GM21526 (cell line): ENCODE data around the gene ZNF106.

Source experiments
- ATAC-seq: cut with Tn5 transposase; IDR thresholded peaks from one replicate; pipeline ENCODE4 v1.9.1; 2021; ENCODE audit warnings: moderate library complexity; ENCODE audit not compliant: unreplicated experiment, low FRiP score

Gene ZNF106

DNA sequence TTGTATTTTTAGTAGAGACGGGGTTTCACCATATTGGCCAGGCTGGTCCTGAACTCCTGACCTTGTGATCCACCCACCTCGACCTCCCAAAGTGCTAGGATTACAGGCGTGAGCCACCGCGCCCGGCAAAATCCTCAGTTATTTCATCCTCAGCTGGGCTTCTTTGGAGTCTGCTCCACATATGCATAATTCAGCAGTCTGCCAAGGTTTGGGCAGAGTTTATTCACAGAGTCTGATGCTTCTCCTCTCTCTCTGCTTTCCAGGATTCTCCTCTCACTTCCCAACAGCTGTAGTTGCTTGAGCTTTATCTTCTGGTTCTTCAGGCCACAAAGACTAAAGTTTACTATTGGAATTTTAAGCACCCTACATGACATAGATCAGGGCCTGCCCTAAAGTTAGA lies 8.2 kb downstream of the ZNF106 start:
- ATAC-seq: no peak

DNA sequence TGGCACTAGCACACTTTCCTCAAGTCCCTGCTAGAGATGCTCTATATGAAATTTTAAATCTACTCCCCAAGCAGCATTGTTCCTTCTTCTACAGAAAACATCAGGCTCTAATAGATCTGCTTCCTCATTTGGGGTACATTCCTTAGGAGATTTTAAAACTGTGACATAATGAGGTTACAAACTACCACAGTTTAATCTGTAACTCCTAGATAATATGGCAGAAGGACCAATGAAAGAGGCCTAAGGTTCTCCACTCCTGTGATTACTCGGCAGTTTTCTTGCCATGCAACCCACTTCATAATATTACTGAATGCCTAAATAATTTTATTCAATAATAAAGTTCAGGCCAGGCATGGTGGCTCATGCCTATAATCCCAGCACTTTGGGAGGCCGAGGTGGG lies 16.1 kb downstream of the ZNF106 start:
- ATAC-seq: no peak

DNA sequence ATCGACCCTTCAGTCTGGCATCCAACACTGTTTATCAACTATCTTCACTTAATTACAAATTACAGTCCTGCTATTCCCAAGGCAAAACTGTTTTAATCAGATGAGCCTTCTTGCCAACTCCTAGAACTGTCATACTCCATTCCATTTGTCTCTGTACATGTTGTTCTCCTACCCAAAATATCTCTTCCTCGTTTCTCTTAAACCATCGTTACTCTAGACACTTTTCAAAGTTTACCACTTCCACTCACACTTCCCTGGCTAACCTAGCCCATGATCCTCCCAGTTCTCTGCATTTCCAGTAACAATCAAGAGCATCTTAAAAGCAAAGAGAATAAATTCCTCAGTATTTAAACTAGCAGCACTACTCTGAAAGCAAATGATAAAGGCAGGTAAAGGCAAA lies 19.9 kb downstream of the ZNF106 start:
- ATAC-seq: no peak

DNA sequence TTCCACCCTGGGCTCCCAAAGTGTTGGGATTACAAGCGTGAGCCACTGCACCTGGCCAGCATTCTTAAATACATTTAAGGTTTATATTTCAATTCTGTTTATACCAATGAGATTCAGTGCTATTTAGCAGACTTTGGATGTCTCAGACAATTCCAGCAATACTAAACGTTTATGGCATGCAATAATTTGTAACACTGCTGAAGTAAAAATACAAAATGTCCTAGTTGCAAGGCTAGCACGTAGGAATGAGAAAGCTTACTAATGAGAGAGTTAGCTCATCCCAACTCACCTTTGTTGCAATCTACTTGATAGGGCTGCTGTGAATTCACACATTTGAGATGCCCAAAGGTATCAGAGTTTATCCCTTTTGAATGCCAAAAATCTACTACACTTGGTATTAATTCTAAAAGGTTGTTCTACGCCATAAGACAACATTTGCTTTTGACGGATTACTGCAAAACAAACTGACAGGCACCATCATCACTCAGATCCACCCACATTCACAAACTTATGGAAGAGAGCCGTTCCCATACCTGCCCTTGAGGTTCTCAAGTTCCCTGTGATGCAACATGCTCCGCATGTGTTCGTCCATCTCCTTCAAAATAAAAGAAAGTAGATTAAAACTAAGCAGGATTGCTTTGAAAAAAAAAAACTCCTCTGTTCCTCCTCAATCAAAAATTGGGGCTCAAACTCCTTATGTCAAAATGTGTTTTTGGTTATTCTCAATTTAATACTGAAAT lies 25.3 kb downstream of the ZNF106 start:
- ATAC-seq: no peak

DNA sequence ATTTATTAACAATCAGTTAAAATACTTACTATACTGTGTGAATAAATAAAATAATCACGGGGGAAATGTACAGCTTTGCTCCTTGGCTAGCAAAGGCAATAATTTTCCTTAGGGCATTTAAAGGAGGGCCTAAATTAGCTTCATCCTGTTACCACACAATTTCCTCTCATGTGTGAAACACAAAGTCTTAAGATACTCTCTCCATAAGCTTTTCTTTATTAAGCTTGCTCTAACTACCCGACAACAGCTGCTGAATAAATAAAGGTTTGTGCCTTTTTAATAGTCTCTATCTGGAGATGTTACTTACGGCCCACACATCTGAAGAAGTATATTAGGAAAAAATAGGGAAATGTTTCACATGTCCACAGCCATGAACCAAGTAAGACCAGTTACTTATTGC lies 29.7 kb downstream of the ZNF106 start:
- ATAC-seq: no peak

DNA sequence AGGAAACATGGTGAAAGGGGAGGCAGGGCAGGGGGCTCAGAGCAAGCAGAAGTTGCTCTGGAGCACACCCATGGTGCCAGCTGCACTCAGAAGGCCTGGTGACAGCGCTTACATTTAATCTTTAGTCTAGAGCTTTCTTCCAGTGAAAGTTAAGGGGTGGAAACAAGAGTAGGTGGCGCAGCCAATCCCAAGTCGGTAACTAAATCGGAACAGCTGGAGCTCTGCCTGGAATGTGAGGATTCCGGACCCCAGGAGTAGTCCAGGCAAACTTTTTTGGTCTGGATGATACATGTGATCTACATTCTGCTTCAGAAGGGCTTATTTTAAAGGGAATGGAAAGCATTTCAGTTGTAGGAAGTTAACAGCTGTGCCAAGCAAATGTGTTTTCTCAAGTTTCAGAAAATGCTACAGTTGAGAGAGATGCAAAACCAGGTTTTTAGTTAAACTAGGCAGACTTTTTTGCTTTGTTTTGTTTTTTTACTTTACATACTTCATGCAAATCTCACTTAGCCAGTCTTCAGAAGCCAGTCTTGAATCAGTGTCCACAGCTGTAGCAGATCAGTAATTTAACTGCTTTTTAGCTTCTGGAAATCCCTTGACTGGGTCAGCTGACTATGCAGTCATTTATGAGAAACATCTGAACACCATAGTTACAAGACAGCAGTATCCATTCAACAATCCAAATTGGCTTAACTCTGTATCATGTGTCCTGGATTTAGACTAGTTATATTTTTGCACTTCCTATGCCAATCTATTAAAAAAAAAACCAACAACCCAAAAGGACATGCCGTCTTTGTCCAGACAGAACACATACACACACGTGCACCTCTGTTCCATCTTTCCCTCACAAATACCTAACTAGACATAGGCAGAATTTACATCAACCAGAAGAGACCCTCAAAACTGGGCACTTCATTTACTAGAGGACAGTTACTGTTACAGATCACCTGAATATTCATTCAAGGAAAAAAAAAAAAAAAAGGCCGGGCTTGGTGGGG lies 33.2 kb downstream of the ZNF106 start:
- peak; percentile 75 for ATAC-seq

DNA sequence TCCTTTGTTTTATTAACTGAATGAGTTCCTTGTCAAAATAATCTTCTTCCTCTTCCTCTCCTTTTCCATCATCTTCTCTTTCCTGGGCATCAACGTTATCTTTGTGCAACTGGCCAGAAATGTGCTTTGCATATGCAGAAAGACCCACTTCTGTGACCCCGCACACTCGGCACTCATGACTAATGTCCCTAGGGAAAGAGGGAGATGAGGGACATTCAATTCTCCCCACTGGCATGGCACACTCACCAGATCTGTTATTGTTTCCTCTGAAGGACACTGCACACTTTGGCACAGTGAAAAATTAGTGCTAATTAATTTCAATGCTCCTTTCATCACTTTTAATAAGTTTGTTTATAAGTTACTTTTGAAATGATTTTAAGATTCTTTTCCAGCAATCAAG lies 34.0 kb downstream of the ZNF106 start:
- ATAC-seq: no peak

DNA sequence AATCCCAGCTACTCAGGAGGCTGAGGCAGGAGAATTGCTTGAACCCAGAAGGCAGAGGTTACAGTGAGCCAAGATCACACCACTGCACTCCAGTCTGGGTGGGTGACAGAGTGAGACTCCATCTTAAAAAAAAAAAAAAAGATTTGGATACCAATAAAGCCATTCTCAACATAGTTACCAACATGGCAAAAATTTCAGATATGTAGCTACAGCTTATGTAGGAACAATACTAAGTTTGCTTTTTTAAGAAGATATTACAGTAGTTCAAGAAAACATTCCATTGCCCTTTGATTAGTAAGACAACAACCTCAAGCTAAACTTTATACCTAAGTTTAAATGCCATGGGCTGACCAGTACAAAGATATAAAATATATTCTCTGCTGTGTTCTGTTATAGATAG lies 34.4 kb downstream of the ZNF106 start:
- ATAC-seq: no peak

DNA sequence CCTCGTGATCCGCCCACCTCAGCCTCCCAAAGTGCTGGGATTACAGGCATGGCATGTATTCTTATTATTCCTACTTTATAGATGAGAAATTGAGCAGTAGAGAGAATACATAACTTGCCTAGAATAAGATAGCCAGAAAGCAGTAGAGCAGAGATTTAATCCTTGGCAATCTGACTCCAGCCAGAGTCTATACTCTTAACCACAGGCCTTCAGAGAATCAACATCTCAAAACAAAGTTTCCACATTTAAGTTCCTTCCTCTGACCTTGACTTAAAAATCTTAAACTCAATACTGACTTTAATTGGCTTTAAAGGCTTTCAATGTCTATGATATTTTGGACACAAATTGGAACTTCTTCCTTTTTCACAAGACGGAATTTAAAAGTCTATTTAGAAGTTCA lies 37.1 kb downstream of the ZNF106 start:
- no peak for ATAC-seq

DNA sequence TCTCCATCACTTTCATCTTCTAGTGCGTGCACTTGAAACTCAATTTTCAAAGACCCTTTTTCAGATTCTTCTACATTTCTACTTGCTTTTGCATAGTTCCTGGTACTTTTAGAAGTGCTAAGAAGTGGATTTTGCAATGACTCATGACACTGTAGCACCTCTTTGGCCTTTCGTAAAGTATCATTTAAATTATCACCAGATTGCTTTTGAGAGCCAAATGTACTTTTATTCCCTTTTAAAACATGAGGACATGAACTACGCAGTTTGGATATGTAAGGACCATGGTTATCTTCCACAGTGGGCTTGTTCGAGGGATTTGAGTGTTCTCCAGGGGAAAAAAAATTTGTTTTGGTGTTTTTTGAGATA lies 40.5 kb downstream of the ZNF106 start:
- no peak for ATAC-seq

DNA sequence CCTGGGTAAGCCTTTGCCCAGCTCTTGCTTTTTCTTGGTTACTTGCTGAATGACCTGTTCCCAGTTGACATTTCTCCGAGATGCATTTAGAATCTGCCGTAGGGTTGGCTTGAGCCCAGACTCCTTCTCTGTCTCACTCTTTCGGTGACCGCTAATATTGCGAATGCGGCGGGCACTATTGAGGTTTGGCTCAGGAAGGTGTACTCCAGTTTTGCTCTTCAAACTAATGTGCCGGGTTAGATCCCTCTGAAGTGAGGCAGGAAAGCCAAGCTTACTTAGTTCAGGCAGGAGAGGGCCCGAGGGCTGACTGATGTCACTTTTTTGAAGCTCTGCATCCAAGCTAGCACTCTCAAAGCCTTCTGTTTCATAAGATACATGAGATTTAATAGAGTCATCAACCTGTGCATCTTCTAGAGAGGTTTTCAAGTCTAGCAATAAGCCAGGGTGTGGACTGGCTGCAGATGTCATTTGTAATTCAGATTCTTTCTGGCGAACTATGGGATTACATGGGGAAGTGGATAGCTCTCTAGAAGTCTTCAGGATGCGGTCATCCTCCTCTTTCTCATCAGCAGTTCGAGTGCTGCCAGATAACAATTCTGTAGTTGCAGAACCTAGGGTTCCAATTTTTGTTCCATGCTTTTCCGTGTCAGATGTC lies 41.0 kb downstream of the ZNF106 start:
- ATAC-seq: no peak

DNA sequence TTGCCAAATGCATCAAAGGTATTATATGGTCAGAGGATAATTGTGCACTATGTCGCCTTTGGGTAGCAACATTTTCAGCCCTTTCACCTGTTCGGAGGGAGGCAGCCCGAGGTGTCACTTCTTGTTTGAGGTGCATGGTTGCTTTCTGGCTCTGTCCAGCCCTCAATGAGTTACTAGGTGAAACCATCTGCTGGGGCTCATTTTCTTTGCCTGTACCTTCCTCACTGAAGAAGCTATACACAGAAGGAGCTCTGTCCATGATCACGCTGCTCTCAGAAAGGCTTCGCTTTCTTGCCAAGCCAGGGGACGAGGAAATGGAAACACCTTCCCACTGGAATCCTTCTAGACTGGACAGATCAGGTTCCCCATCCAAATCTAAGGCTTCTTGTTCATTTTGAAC lies 42.7 kb downstream of the ZNF106 start:
- no peak for ATAC-seq

DNA sequence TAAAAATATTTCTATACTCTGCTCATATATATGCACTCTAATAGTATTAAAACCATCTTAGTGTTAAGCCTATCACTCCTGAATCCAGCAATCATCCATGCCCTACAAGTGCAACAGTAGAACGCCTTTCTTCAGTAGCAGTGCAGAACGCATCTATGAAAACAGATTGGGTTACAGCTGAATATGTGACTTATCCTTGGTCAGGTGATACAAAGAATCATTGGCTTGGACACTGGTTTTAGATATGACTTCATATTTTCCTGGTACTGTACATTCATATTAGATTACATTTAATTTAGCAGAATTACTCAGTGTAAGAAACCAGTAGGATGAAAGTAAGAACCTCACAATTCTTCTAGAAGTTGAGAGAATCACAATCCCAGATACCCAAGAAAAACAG lies 43.3 kb downstream of the ZNF106 start:
- no peak for ATAC-seq

DNA sequence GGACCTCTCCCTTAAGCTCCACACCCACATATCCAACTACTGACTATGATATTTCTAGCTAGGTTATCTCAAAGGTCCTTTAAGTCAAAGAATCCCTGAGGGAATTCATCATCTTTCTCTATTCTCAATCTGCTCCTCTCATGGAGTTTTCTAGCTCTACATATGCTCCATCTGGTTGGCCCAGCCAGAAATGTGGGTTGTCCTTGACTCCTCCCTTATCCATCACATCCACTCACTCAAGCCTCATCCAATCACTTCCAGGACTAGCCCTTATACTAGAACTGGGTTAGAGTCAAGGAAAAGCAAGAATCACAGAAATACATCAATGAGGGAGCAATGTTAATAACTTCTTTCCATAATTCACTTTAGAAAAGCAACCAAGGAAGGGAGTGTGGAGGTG lies 45.4 kb downstream of the ZNF106 start:
- ATAC-seq: no peak

DNA sequence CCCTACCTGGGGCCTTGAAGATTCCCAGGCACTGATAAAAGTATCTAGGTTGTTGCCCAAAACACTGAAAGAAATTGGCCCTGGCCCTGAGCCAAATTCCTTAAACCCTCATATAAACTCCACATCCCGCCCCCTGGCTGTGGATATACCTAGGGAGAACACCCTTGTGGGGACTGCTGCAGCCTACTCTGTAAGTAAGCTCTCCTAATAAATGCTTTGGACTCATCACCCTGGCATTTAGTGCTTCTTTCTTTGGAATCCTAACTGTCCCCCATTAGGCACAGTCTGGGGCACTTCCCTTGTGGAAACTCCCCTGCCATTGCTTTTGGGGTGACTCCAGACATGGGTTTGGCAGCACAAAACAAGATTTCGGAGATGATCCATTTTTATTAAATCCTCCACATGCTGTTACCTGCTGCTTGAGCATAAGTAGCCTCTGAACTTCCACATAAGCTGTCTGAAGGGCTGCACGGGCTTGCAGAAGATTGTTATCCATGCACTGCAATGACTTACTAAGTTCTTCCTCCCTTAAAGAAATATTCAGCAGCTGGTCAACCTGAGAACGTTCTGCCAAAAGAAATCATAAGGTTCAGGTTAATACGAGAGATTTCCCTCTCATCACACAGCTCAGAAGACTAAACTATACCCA lies 46.4 kb downstream of the ZNF106 start:
- no peak for ATAC-seq

DNA sequence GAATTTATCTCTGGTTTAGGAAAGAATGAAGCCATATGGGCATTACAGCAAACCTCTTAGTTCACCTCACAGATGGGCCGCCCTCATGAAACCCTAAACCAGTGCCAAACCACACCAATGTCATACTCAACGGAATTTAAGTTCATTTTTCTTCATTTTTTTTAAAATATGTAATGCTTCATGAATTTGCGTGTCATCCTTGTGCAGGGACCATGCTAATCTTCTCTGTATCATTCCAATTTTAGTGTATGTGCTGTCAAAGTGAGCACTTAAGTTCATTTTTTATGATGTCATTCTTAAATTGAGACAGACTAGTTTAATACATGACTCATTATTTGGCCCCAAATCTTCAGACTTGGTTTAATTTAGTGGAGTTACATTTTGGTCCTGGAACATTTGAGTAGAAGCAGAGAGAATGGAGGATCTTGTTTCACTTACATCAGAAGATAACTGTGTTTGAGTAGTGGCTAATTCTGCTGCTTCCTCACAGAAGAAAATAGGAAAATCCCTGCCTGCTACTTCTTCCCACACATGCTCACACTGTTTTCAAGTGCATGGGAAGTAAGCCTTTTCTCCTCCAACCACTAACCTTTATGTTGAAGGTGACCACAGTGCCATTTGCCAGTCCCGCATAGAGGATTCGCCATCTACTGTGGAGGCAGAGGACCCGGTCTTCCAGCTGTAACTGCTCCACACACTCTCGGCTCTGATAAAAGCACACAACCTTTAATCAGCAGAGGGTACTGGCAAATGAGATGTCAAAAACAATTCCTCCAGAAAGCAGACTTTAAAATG lies 63.3 kb downstream of the ZNF106 start:
- no peak for ATAC-seq

DNA sequence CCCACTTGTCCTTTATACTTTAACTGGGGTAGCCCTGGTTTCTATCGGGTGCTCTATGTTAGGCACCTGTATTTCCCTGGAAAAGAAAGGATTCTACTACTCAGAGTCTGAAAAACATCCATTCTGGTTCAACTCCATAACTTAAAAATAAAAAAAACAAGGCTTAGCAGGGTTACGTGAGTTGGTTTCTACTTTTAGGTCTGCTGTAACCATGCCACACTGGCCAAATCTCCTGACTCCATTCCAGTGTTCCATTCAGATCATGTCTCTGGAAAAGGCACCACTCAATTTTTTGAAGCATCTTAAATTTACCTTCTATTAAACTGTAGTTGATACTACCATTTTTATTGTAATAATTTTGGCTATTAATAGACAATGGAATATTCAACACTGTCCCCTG lies 69.6 kb downstream of the ZNF106 start:
- ATAC-seq: no peak

DNA sequence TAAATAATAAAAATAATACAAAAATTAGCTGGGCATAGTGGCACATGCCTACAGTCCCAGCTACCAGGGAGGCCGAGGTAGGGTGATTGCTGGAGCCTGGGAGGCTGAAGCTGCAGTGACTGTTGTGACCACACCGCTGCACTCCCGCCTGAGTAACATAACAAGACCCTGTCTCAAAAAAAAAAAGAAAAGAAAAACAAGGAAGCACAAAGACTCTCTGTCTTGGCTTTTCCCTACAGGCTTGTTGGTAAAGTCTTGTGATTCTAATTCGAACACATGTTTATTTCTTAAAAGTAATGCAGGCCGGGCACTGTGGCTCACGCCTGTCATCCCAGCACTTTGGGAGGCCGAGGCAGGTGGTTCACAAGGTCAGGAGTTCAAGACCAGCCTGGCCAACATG lies 71.6 kb downstream of the ZNF106 start:
- ATAC-seq: no peak

DNA sequence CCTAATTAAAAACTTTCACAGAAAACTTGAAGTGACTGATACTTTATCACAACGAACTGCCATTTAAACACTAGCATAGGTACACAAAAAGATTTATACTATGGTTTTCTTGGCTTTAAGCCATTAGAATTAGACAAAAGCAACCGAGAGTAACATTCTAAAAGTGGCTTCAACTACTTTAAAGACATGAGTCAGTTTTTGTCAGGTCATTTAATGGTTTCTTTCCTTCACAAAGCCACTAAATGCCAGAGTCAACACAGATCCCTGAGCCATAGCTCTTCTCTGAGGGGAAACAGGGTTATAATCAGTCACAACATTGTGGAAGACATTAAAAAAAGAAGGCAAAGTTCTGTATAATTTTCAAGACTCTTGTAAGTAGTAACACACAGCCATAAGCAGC lies 77.0 kb downstream of the ZNF106 start:
- no peak for ATAC-seq

DNA sequence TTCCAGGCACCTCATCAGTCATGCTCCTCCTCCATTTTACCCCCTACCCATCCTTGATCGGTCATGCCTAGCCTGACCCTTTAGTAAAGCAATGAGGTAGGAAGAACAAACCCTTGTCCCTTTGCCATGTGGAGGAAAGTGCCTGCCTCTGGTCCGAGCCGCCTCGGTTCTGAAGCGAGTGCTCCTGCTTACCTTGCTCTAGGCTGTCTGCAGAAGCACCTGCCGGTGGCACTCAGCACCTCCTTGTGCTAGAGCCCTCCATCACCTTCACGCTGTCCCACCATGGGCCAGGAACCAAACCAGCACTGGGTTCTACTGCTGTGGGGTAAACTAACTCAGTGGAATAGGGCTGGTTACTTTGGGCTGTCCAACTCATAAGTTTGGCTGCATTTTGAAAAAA lies 79.1 kb downstream of the ZNF106 start:
- ATAC-seq: no peak
